Measurements from ENCODE around the gene METTL27. TPM values are rescaled to one million over a fixed set of nuclear protein-coding genes. Genes with fewer than 3 reads are reported as not detected.
"Not testable (repeated sequence)": the region's sequence is repeated elsewhere in the genome, so short reads cannot be mapped to it uniquely, and the experiment has no call there.

The METTL27 gene
- total RNA-seq, 1 donor from 2014 or later: 4.0 TPM

GRCh38 chr7:73885975-73886798, 43.9 kb upstream of the METTL27 start:
- ATAC-seq (peak; percentile 39 to 53), DNase-seq (no peak)
- Histone ChIP-seq H3K4me1 (peaks cover 32% of the 10 kb centered on the region), H3K4me3 (no peak overlapping the region), H3K27ac (peak overlapping the region; percentile 78), H3K9me3 (no peaks in the 10 kb centered on the region), H3K36me3 (no peaks in the 10 kb centered on the region), H3K27me3 (ENCODE audit: low read depth) (no peaks in the 10 kb centered on the region)
- intact Hi-C loops (cut with DNase I): no loop called here
- no peak for TF ChIP-seq CTCF (IDR thresholded peaks at IDR 0.05)

GRCh38 chr7:73885433-73885974, 43.2 kb upstream of the METTL27 start:
- intact Hi-C loops (cut with DNase I): no loop called here
- ATAC-seq (no peak), DNase-seq (no peak)
- no peaks in the 10 kb centered on the region for H3K27me3 ChIP-seq (ENCODE audit: low read depth)
- peaks cover 39% of the 10 kb centered on the region for H3K4me1 ChIP-seq
- no peaks in the 10 kb centered on the region for H3K36me3 ChIP-seq
- no peak overlapping the region for H3K4me3 ChIP-seq
- H3K9me3 ChIP-seq: no peaks in the 10 kb centered on the region
- H3K27ac ChIP-seq: peak overlapping the region; percentile 78
- no peak for TF ChIP-seq CTCF (IDR thresholded peaks at IDR 0.05)

- DNase-seq; ATAC-seq; intact Hi-C loops (cut with DNase I); H3K4me3 ChIP-seq; H3K27ac ChIP-seq; H3K27me3 ChIP-seq (ENCODE audit: low read depth); H3K9me3 ChIP-seq; H3K36me3 ChIP-seq: not testable (repeated sequence)
- peaks cover 45% of the 10 kb centered on the region for H3K4me1 ChIP-seq
Observed at GRCh38 chr7:73884867-73885422, 42.6 kb upstream of the METTL27 start.

GRCh38 chr7:73882047-73882402, 39.7 kb upstream of the METTL27 start:
- Histone ChIP-seq H3K27me3 (ENCODE audit: low read depth) (no peaks in the 10 kb centered on the region), H3K4me3 (no peak overlapping the region), H3K9me3 (no peaks in the 10 kb centered on the region), H3K4me1 (peaks cover 53% of the 10 kb centered on the region), H3K27ac (peak overlapping the region; percentile 77), H3K36me3 (no peaks in the 10 kb centered on the region)
- DNase-seq: no peak
- intact Hi-C loops (cut with DNase I): no loop called here
- no peak for TF ChIP-seq CTCF (IDR thresholded peaks at IDR 0.05)
- no peak for ATAC-seq

GRCh38 chr7:73881352-73882046, 39.2 kb upstream of the METTL27 start:
- H3K36me3 ChIP-seq: no peaks in the 10 kb centered on the region
- no peak for DNase-seq
- intact Hi-C loops (cut with DNase I): no loop called here

More at GRCh38 chr7:73881352-73882046, 39.2 kb upstream of the METTL27 start:
- no peak for ATAC-seq
- Histone ChIP-seq H3K27me3 (ENCODE audit: low read depth) (no peaks in the 10 kb centered on the region), H3K27ac (peak overlapping the region; percentile 77), H3K4me1 (peaks cover 47% of the 10 kb centered on the region), H3K4me3 (no peak overlapping the region), H3K9me3 (no peaks in the 10 kb centered on the region)
- TF ChIP-seq CTCF (IDR thresholded peaks at IDR 0.05): no peak

Data from lower lobe of right lung (tissue), 2 donors.